Keratinocyte (primary cell): Measurements from ENCODE around the gene RYR1. TPM values are rescaled to one million over a fixed set of nuclear protein-coding genes. Genes with fewer than 3 reads are reported as not detected.

Experiments
- DNase-seq: peaks from one replicate; pipeline ENCODE4 v3.0.0-alpha.2; 2011; ENCODE audit warnings: low read depth, missing footprints, low spot score
- FAIRE-seq: peaks from 2 replicates; lab custom pipeline; 2011; peaks lifted over from hg19 to GRCh38; lab: Jason Lieb, UNC
- H2AFZ ChIP-seq: 2 replicates; pipeline ENCODE4 v1.6.0; 2012; ENCODE audit warnings: low read length, control low read depth, inconsistent platforms; ENCODE audit not compliant: control insufficient read depth
- H3K27ac ChIP-seq: 2 replicates; pipeline ENCODE4 v1.5.1; 2011; ENCODE audit warnings: low read length; ENCODE audit not compliant: control insufficient read depth, insufficient read depth
- H3K27me3 ChIP-seq: 3 replicates; pipeline ENCODE4 v1.6.0; 2011; ENCODE audit warnings: low read length; ENCODE audit not compliant: control insufficient read depth, insufficient read depth; ENCODE audit errors: extremely low read depth
- H3K36me3 ChIP-seq, 2 experiments: 2 replicates in 1 of 2; 3 replicates in 1 of 2; pipeline ENCODE4 v1.5.1; 2011; ENCODE audit warnings: low read length in 2 of 2, mild to moderate bottlenecking in 1 of 2; ENCODE audit not compliant: control insufficient read depth in 2 of 2, insufficient read depth in 2 of 2; ENCODE audit errors: extremely low read depth in 1 of 2
- H3K4me1 ChIP-seq: 3 replicates; pipeline ENCODE4 v1.5.1; 2011; ENCODE audit warnings: low read length; ENCODE audit not compliant: control insufficient read depth, insufficient read depth; ENCODE audit errors: extremely low read depth
- H3K4me2 ChIP-seq: 3 replicates; pipeline ENCODE4 v1.6.0; 2011; ENCODE audit warnings: low read depth, low read length; ENCODE audit not compliant: control insufficient read depth, insufficient read depth; ENCODE audit errors: extremely low read depth
- H3K4me3 ChIP-seq, 3 experiments: fragments of 200-600 bp in 1 of 3; sonication (generic) in 1 of 3; 2 replicates in 2 of 3; 3 replicates in 1 of 3; pipeline ENCODE4 v1.5.1; 2011 to 2016; ENCODE audit warnings: low read length in 3 of 3, mild to moderate bottlenecking in 3 of 3, control low read depth in 2 of 3, inconsistent platforms in 1 of 3, low read depth in 1 of 3, mixed read lengths in 1 of 3, mixed run types in 1 of 3, moderate library complexity in 1 of 3; ENCODE audit not compliant: control insufficient read depth in 2 of 3, insufficient read depth in 2 of 3; ENCODE audit errors: extremely low read depth in 1 of 3
- H3K79me2 ChIP-seq: 2 replicates; pipeline ENCODE4 v1.6.0; 2012; ENCODE audit warnings: low read length; ENCODE audit not compliant: control insufficient read depth, insufficient read depth
- H3K9ac ChIP-seq: 3 replicates; pipeline ENCODE4 v1.6.0; 2011; ENCODE audit warnings: low read length; ENCODE audit not compliant: control insufficient read depth, insufficient read depth; ENCODE audit errors: extremely low read depth
- H3K9me1 ChIP-seq: 3 replicates; pipeline ENCODE4 v1.6.0; 2011; ENCODE audit warnings: low read length; ENCODE audit not compliant: control insufficient read depth, insufficient read depth; ENCODE audit errors: extremely low read depth
- H3K9me3 ChIP-seq: 2 replicates; pipeline ENCODE4 v1.5.1; 2012; ENCODE audit warnings: low read depth, low read length; ENCODE audit not compliant: control insufficient read depth
- H4K20me1 ChIP-seq: 3 replicates; pipeline ENCODE4 v1.6.0; 2011; ENCODE audit warnings: low read length; ENCODE audit not compliant: control insufficient read depth, insufficient read depth; ENCODE audit errors: extremely low read depth
- CTCF ChIP-seq, 3 experiments: IDR thresholded peaks in 1 of 3; conservative IDR thresholded peaks in 1 of 3; optimal IDR thresholded peaks in 1 of 3; 2 replicates in 2 of 3; 3 replicates in 1 of 3; pipeline versions ENCODE3 to v1.5.1; 2011; ENCODE audit warnings: low read length in 3 of 3, mild to moderate bottlenecking in 3 of 3, moderate library complexity in 2 of 3, control low read depth in 1 of 3, inconsistent platforms in 1 of 3; ENCODE audit not compliant: insufficient read depth in 2 of 3; ENCODE audit errors: extremely low read depth in 1 of 3
- EZH2 ChIP-seq: IDR thresholded peaks from one replicate; pipeline ENCODE4 v1.6.1; 2012; ENCODE audit warnings: inconsistent platforms, mild to moderate bottlenecking, low read length, moderate library complexity
- dilution Hi-C: fragments of 300-500 bp; cut with MboI; formaldehyde crosslinking; loops from one replicate; pipeline ENCODE4 v1.7.0; 2020; ENCODE audit warnings: low sequenced_read_pairs; ENCODE audit not compliant: extremely low pct_ligation_motif_present
- polyA plus RNA-seq, 5 experiments: library from polyadenylated mRNA; depleted of rRNA in 3 of 5; stranded (reverse) in 3 of 5; stranded (forward) in 1 of 5; unstranded in 1 of 5; fragments of >200 nt; gene quantifications; 1 replicate in 1 of 5; 2 replicates in 3 of 5; 3 replicates in 1 of 5; pipeline versions ENCODE4 v1.2.1 to v1.2.3, GENCODE V29; 2011 to 2012; ENCODE audit warnings: missing spikeins in 2 of 5, low read depth in 1 of 5, low replicate concordance in 1 of 5

Gene RYR1
- polyA plus RNA-seq, 1 donor (not counting 4 experiments of a cell fraction or from before 2014, with no cell fraction given): 0.41 TPM

- Histone ChIP-seq H3K4me1 (peaks cover 8% of the 10 kb centered on the region), H3K9me1 (no peaks in the 10 kb centered on the region), H3K27me3 (no peaks in the 10 kb centered on the region), H3K9me3 (no peaks in the 10 kb centered on the region), H3K9ac (no peak overlapping the region), H4K20me1 (peaks cover 3% of the 10 kb centered on the region), H3K4me2 (no peak overlapping the region), H3K27ac (no peak overlapping the region), H3K79me2 (no peaks in the 10 kb centered on the region), H3K4me3 (no peak overlapping the region), H2AFZ (no peak overlapping the region), H3K36me3 (no peaks in the 10 kb centered on the region)
- dilution Hi-C loops: no loop called here
- FAIRE-seq: no peak
- TF ChIP-seq CTCF (optimal IDR thresholded peaks at IDR 0.05 in 1 of 3, IDR thresholded peaks at IDR 0.05 in 1 of 3, conservative IDR thresholded peaks at IDR 0.05 in 1 of 3; ENCODE audit: extremely low read depth in 1 of 3, insufficient read depth in 2 of 3, low read length in 3 of 3) (no peak), EZH2 (no peak)
- no peak for DNase-seq
Observed at GRCh38 chr19:38555200-38555599, 121.7 kb downstream of the RYR1 start.

GRCh38 chr19:38556521-38557174 lies 123.2 kb downstream of the RYR1 start:
- peaks cover 4% of the 10 kb centered on the region for H4K20me1 ChIP-seq
- H3K4me1 ChIP-seq: peaks cover 19% of the 10 kb centered on the region
- no peaks in the 10 kb centered on the region for H3K9me1 ChIP-seq
- no peaks in the 10 kb centered on the region for H3K36me3 ChIP-seq
- H3K9ac ChIP-seq: no peak overlapping the region
- H3K9me3 ChIP-seq: no peaks in the 10 kb centered on the region
- no peak for FAIRE-seq
- no peak overlapping the region for H2AFZ ChIP-seq
- no peak for DNase-seq
- H3K79me2 ChIP-seq: no peaks in the 10 kb centered on the region
- no peak overlapping the region for H3K27ac ChIP-seq
- TF ChIP-seq EZH2 (no peak), CTCF (optimal IDR thresholded peaks at IDR 0.05 in 1 of 3, IDR thresholded peaks at IDR 0.05 in 1 of 3, conservative IDR thresholded peaks at IDR 0.05 in 1 of 3; ENCODE audit: extremely low read depth in 1 of 3, insufficient read depth in 2 of 3, low read length in 3 of 3) (peak; percentile 63 to 73 (median 66))
- dilution Hi-C loops: no loop called here
- no peak overlapping the region for H3K4me2 ChIP-seq
- no peak overlapping the region for H3K4me3 ChIP-seq
- no peaks in the 10 kb centered on the region for H3K27me3 ChIP-seq
